GM12878 (cell line): ENCODE measurements around the gene NR1D2. TPM values are rescaled to one million over a fixed set of nuclear protein-coding genes. Genes with fewer than 3 reads are reported as not detected.

Experiments
- ATAC-seq: fragments of 200-7000 bp; cut with Tn5 transposase; 3 replicates; pipeline ENCODE4 v1.9.1; 2020; ENCODE audit warnings: mild to moderate bottlenecking, moderate library complexity
- BruUV-seq: library from RNA; stranded (reverse); fragments of 400-500 nt; replicated peaks from 2 replicates; lab custom pipeline; 2021; lab: Mats Ljungman, UMichigan
- CTCF ChIA-PET: fragments of 300-600 bp; sonication (Branson Sonifier 250); formaldehyde crosslinking; extraction: SDS; loops from one replicate; lab custom pipeline; 2021; ENCODE audit warnings: inconsistent platforms; lab: Yijun Ruan, JAX
- POLR2A ChIA-PET: fragments of 350-600 bp; formaldehyde crosslinking; extraction: SDS; loops from one replicate; lab custom pipeline; 2021; ENCODE audit warnings: inconsistent platforms; lab: Charles Lee
- RAD21 ChIA-PET: fragments of 300-600 bp; sonication (Branson Sonifier 250); formaldehyde crosslinking; loops from one replicate; lab custom pipeline; 2023; ENCODE audit warnings: antibody characterized with exemption; ENCODE audit not compliant: unreplicated experiment; lab: Charles Lee
- SMC1A ChIA-PET: fragments of 300-600 bp; sonication (Branson Sonifier 250); formaldehyde crosslinking; loops from one replicate; lab custom pipeline; 2023; ENCODE audit not compliant: unreplicated experiment, uncharacterized antibody; lab: Charles Lee
- DNase-seq: peaks from one replicate; pipeline ENCODE4 v3.0.0-alpha.2; 2011; ENCODE audit warnings: low read depth, low spot score
- FAIRE-seq: peaks from 3 replicates; lab custom pipeline; 2011; peaks lifted over from hg19 to GRCh38; lab: Jason Lieb, UNC
- H2AFZ ChIP-seq: 2 replicates; pipeline ENCODE4 v1.6.0; 2011; ENCODE audit warnings: low read depth, low read length, control low read depth; ENCODE audit not compliant: control insufficient read depth
- H3K27ac ChIP-seq: 2 replicates; pipeline ENCODE4 v1.5.1; 2011; ENCODE audit warnings: control low read depth; ENCODE audit not compliant: control insufficient read depth, insufficient read depth
- H3K27me3 ChIP-seq, 2 experiments: replicated peaks in 1 of 2; 2 replicates each; pipeline versions ENCODE4 v1.6.0 to v1.6.1; 2011; ENCODE audit warnings: low read length in 1 of 2; ENCODE audit not compliant: control insufficient read depth in 2 of 2, insufficient read depth in 2 of 2
- H3K36me3 ChIP-seq, 2 experiments: 2 replicates each; pipeline ENCODE4 v1.5.1; 2011; ENCODE audit warnings: low read length in 1 of 2; ENCODE audit not compliant: control insufficient read depth in 2 of 2, insufficient read depth in 2 of 2
- H3K4me1 ChIP-seq: 2 replicates; pipeline ENCODE4 v1.6.1; 2011; ENCODE audit warnings: mild to moderate bottlenecking, low read length, moderate library complexity, mixed read lengths; ENCODE audit not compliant: control insufficient read depth, insufficient read depth
- H3K4me2 ChIP-seq: 2 replicates; pipeline ENCODE4 v1.6.0; 2011; ENCODE audit warnings: control low read depth; ENCODE audit not compliant: control insufficient read depth, insufficient read depth
- H3K4me3 ChIP-seq: fragments of 200-600 bp; sonication (generic); 2 replicates; pipeline ENCODE4 v1.5.1; 2016
- H3K79me2 ChIP-seq: 2 replicates; pipeline ENCODE4 v1.6.0; 2011; ENCODE audit warnings: low read length; ENCODE audit not compliant: control insufficient read depth, insufficient read depth
- H3K9ac ChIP-seq: 2 replicates; pipeline ENCODE4 v1.8.0; 2011; ENCODE audit warnings: low read length, control low read depth, mixed read lengths; ENCODE audit not compliant: control insufficient read depth, insufficient read depth
- H3K9me3 ChIP-seq: replicated peaks from 3 replicates; pipeline ENCODE4 v1.5.1; 2011; ENCODE audit warnings: mild to moderate bottlenecking, low read length; ENCODE audit not compliant: control insufficient read depth, insufficient read depth
- H4K20me1 ChIP-seq: 2 replicates; pipeline ENCODE4 v1.6.0; 2011; ENCODE audit not compliant: control insufficient read depth, insufficient read depth
- CBX5 ChIP-seq: sonication (generic); IDR thresholded peaks from 2 replicates; pipeline ENCODE4 v1.6.1; 2016; ENCODE audit warnings: low read depth, moderate library complexity, mild to moderate bottlenecking, inconsistent platforms
- CHD1 ChIP-seq: IDR thresholded peaks from 2 replicates; pipeline ENCODE4 v1.6.1; 2012; ENCODE audit warnings: low read depth, low read length, improper control_type of control experiment
- ESRRA ChIP-seq: IDR thresholded peaks from 2 replicates; pipeline ENCODE4 v1.6.1; 2012; ENCODE audit warnings: mild to moderate bottlenecking, low read length, improper control_type of control experiment
- PAX5 ChIP-seq: IDR thresholded peaks from 2 replicates; pipeline ENCODE4 v1.6.1; 2011; ENCODE audit warnings: low read depth, low read length, borderline replicate concordance
- PAX8 ChIP-seq: fragments of 450-650 bp; IDR thresholded peaks from 2 replicates; pipeline ENCODE4 v1.6.1; 2017; ENCODE audit warnings: mild to moderate bottlenecking, moderate library complexity
- SMC3 ChIP-seq: IDR thresholded peaks from 2 replicates; pipeline ENCODE4 v1.6.1; 2011; ENCODE audit warnings: low read length, improper control_type of control experiment, borderline replicate concordance
- TCF12 ChIP-seq: IDR thresholded peaks from 2 replicates; pipeline ENCODE4 v1.6.1; 2011; ENCODE audit warnings: low read depth, mild to moderate bottlenecking, low read length
- TCF7 ChIP-seq: IDR thresholded peaks from 2 replicates; pipeline ENCODE4 v1.6.1; 2014; ENCODE audit warnings: antibody characterized with exemption, borderline replicate concordance
- YBX1 ChIP-seq: fragments of 450-650 bp; IDR thresholded peaks from 2 replicates; pipeline ENCODE4 v1.6.1; 2016; ENCODE audit warnings: antibody characterized with exemption
- ZNF274 ChIP-seq: IDR thresholded peaks from one replicate; pipeline ENCODE4 v1.8.0; 2011; ENCODE audit not compliant: insufficient read length, insufficient read depth
- WGBS: methylation state at CpG from one replicate; pipeline ENCODE4 v1.1.6; 2016; ENCODE audit warnings: low lambda C conversion rate; ENCODE audit not compliant: insufficient replicate concordance, insufficient coverage; ENCODE audit errors: missing lambda C conversion rate; 5-methylcytosine and 5-hydroxymethylcytosine counted together
- in situ Hi-C: fragments of 300-500 bp; cut with MboI; formaldehyde crosslinking; loops from 9 replicates; pipeline ENCODE4 v1.14.3; 2018; ENCODE audit warnings: mixed read lengths
- intact Hi-C: fragments of 100-400 bp; cut with micrococcal nuclease; formaldehyde crosslinking; loops from one replicate; pipeline ENCODE4 v1.14.2; 2022; ENCODE audit not compliant: unreplicated experiment
- polyA plus RNA-seq, 11 experiments: library from polyadenylated mRNA; depleted of rRNA in 4 of 11; unstranded in 6 of 11; stranded (reverse) in 5 of 11; fragments of >200 nt; fragmentation: Nextera tagmentation in 4 of 11; fragmentation: Illumina TruSeq in 1 of 11; extraction: Ambion mirVana in 4 of 11; extraction: Trizol in 1 of 11; gene quantifications; 1 replicate in 1 of 11; 2 replicates in 10 of 11; pipeline versions ENCODE4 v1.2.1 to v1.2.3, GENCODE V29; 2011 to 2016; ENCODE audit warnings: inconsistent platforms in 2 of 11, missing spikeins in 2 of 11, low read depth in 1 of 11
- total RNA-seq, 4 experiments: library from RNA; depleted of rRNA in 3 of 4; stranded (reverse); fragments of >200 nt in 3 of 4; fragmentation: Illumina TruSeq in 1 of 4; extraction: Trizol in 1 of 4; gene quantifications; 2 replicates each; pipeline versions ENCODE4 v1.2.1 to v1.2.3, GENCODE V29; 2013 to 2021

The NR1D2 gene
- total and polyA plus RNA-seq, 10 of the 15 experiments (the other 5 are each of a cell fraction or from before 2014, with no cell fraction given), result 0.67 to 5.3 (median 2.6) TPM

DNA sequence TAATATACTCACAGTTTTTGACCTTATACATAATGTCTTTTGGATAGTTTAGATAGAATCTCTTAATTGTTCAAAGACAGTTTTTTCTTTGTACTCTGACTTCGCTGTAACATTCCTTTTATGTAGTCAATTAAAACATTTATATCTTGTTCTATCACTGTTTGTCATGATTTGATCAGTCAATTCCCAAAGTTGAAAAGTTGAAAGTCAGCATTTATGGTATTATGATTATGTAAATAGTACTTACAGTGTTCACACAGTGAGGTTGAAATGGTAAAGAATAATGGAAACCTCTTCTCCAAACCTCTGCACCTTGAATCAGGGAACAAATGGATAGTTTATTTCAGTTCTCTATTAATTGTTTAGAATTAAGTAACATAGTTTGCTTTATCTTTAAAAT is 26.6 kb downstream of the NR1D2 start:
- FAIRE-seq (no peak), ATAC-seq (no peak), DNase-seq (no peak)
- Histone ChIP-seq H2AFZ (no peak overlapping the region), H3K4me1 (no peaks in the 10 kb centered on the region), H3K27ac (no peak overlapping the region), H3K9ac (no peak overlapping the region), H3K79me2 (no peaks in the 10 kb centered on the region), H3K27me3 (no peaks in the 10 kb centered on the region), H3K4me3 (no peak overlapping the region), H4K20me1 (no peaks in the 10 kb centered on the region), H3K36me3 (no peaks in the 10 kb centered on the region; a peak in 1 of 4 replicates), H3K4me2 (no peak overlapping the region), H3K9me3 (no peaks in the 10 kb centered on the region; the same call in 2 of the 3 replicates)
- SMC1A ChIA-PET, result interaction anchor here (0.5 kb wide), 1 partner anchor 44 kb away, joined by 3 read pairs; no protein-coding TSS in a partner anchor
- RAD21 ChIA-PET, result interaction anchor here (0.7 kb wide), 1 partner anchor 1376 kb away, joined by 3 read pairs; no protein-coding TSS in a partner anchor
- CTCF ChIA-PET, result interaction anchor here (1.0 kb wide), 1 partner anchor 28 kb away, joined by 3 read pairs; no protein-coding TSS in a partner anchor
- 100% methylated on average over 1 of the region's 1 CpG for WGBS
- intact Hi-C loops (no loop called here), in situ Hi-C loops (no loop called here)
- no peak for TF ChIP-seq ZNF274
- no peak for TF ChIP-seq YBX1
- no peak for TF ChIP-seq ESRRA
- TF ChIP-seq CHD1, result no peak
- TF ChIP-seq TCF12, result no peak
- no peak for TF ChIP-seq SMC3
- no peak for TF ChIP-seq PAX8
- TF ChIP-seq CBX5, result no peak
- no peak for TF ChIP-seq TCF7
- no peak for TF ChIP-seq PAX5
- no TSS peak for BruUV-seq
- POLR2A ChIA-PET, result no interaction called here
